H1 (cell line): ENCODE data around the gene KRT4. TPM values are rescaled to one million over a fixed set of nuclear protein-coding genes. Genes with fewer than 3 reads are reported as not detected.

Experiments used
- CTCF ChIA-PET: fragments of 300-600 bp; sonication (Branson Sonifier 250); formaldehyde crosslinking; loops from one replicate; lab custom pipeline; 2021; ENCODE audit not compliant: partially characterized antibody; lab: Charles Lee
- POLR2A ChIA-PET: fragments of 300-600 bp; sonication (Branson Sonifier 250); formaldehyde crosslinking; loops from one replicate; lab custom pipeline; 2021; ENCODE audit warnings: inconsistent platforms; ENCODE audit not compliant: partially characterized antibody; lab: Charles Lee
- DNase-seq, 2 experiments: peaks; one replicate each; pipeline versions ENCODE4 v3.0.0 to v3.0.0-alpha.2; 2010 to 2022; ENCODE audit warnings: low spot score in 2 of 2, low read depth in 1 of 2, mixed read lengths in 1 of 2
- FAIRE-seq: peaks from 2 replicates; lab custom pipeline; 2011; peaks lifted over from hg19 to GRCh38; lab: Jason Lieb, UNC
- H2AFZ ChIP-seq: 2 replicates; pipeline ENCODE4 v1.8.1; 2012; ENCODE audit warnings: low read length, inconsistent platforms
- H2AK5ac ChIP-seq: 2 replicates; pipeline ENCODE4 v1.6.1; 2013; ENCODE audit warnings: low read depth, low read length
- H2BK120ac ChIP-seq: replicated peaks from 2 replicates; pipeline ENCODE3; 2013; ENCODE audit warnings: low read depth, low read length, inconsistent platforms
- H2BK12ac ChIP-seq: 2 replicates; pipeline ENCODE4 v1.6.1; 2013; ENCODE audit warnings: low read depth, low read length
- H2BK15ac ChIP-seq: 2 replicates; pipeline ENCODE4 v1.6.1; 2013; ENCODE audit warnings: low read length
- H2BK20ac ChIP-seq: 2 replicates; pipeline ENCODE4 v1.6.1; 2013; ENCODE audit warnings: low read length
- H2BK5ac ChIP-seq: 2 replicates; pipeline ENCODE4 v1.6.1; 2013; ENCODE audit warnings: low read depth, low read length
- H3K14ac ChIP-seq: 2 replicates; pipeline ENCODE4 v1.6.1; 2013; ENCODE audit warnings: inconsistent platforms; ENCODE audit not compliant: insufficient read length
- H3K18ac ChIP-seq: 2 replicates; pipeline ENCODE4 v1.6.1; 2013; ENCODE audit warnings: low read length; ENCODE audit errors: extremely low read depth
- H3K23ac ChIP-seq: 2 replicates; pipeline ENCODE4 v1.6.1; 2013; ENCODE audit warnings: inconsistent platforms; ENCODE audit not compliant: insufficient read length
- H3K23me2 ChIP-seq: 2 replicates; pipeline ENCODE4 v1.6.1; 2013; ENCODE audit warnings: low read depth, low read length
- H3K27ac ChIP-seq: 2 replicates; pipeline ENCODE4 v1.6.1; 2011; ENCODE audit warnings: low read depth, low read length, inconsistent platforms
- H3K27me3 ChIP-seq, 4 experiments: replicated peaks in 1 of 4; 1 replicate in 1 of 4; 2 replicates in 3 of 4; pipeline versions ENCODE4 v1.6.1 to v1.8.1; 2011 to 2013; ENCODE audit warnings: low read length in 3 of 4, mild to moderate bottlenecking in 3 of 4, inconsistent platforms in 2 of 4, mixed read lengths in 2 of 4, moderate library complexity in 1 of 4; ENCODE audit not compliant: control insufficient read depth in 3 of 4, insufficient read depth in 3 of 4; ENCODE audit errors: extremely low read depth in 1 of 4
- H3K36me3 ChIP-seq, 4 experiments: 2 replicates each; pipeline versions ENCODE4 v1.6.1 to v1.8.1; 2011 to 2013; ENCODE audit warnings: mild to moderate bottlenecking in 4 of 4, low read length in 3 of 4, moderate library complexity in 2 of 4, control low read depth in 1 of 4, inconsistent platforms in 1 of 4; ENCODE audit not compliant: insufficient read depth in 4 of 4, control insufficient read depth in 2 of 4
- H3K4ac ChIP-seq: replicated peaks from 2 replicates; pipeline ENCODE3; 2013; ENCODE audit warnings: low read length, low read depth, mixed read lengths, inconsistent platforms; ENCODE audit not compliant: insufficient read length
- H3K4me1 ChIP-seq, 4 experiments: replicated peaks in 1 of 4; 1 replicate in 1 of 4; 2 replicates in 3 of 4; pipeline versions ENCODE4 v1.6.1 to v1.8.1; 2011 to 2013; ENCODE audit warnings: low read length in 3 of 4, inconsistent platforms in 2 of 4, mixed read lengths in 1 of 4; ENCODE audit not compliant: insufficient read depth in 4 of 4, control insufficient read depth in 3 of 4
- H3K4me2 ChIP-seq, 2 experiments: 2 replicates each; pipeline versions ENCODE4 v1.6.1 to v1.8.1; 2011 to 2013; ENCODE audit warnings: low read depth in 2 of 2, low read length in 2 of 2, control low read depth in 1 of 2, inconsistent platforms in 1 of 2, mild to moderate bottlenecking in 1 of 2; ENCODE audit not compliant: insufficient read depth in 1 of 2
- H3K4me3 ChIP-seq, 4 experiments: fragments of 200-600, 300-600 bp in 1 of 4; sonication (generic), shearing (Covaris generic), sonication (Bioruptor Twin) in 1 of 4; 2 replicates each; pipeline versions ENCODE4 v1.5.1 to v1.8.1; 2011 to 2016; ENCODE audit warnings: low read length in 4 of 4, low read depth in 3 of 4, control low read depth in 2 of 4, inconsistent platforms in 2 of 4, mild to moderate bottlenecking in 2 of 4, mixed read lengths in 1 of 4, moderate library complexity in 1 of 4; ENCODE audit not compliant: insufficient read depth in 2 of 4; ENCODE audit errors: extremely low read depth in 1 of 4
- H3K56ac ChIP-seq: replicated peaks from 2 replicates; pipeline ENCODE3; 2013; ENCODE audit warnings: low read depth, mild to moderate bottlenecking, mixed read lengths, low read length, inconsistent platforms; ENCODE audit not compliant: insufficient read length
- H3K79me1 ChIP-seq: 2 replicates; pipeline ENCODE4 v1.6.1; 2013; ENCODE audit warnings: low read depth, low read length, control low read depth
- H3K79me2 ChIP-seq, 2 experiments: 2 replicates each; pipeline versions ENCODE4 v1.6.1 to v1.8.1; 2012 to 2013; ENCODE audit warnings: low read length in 2 of 2, mild to moderate bottlenecking in 2 of 2, inconsistent platforms in 1 of 2; ENCODE audit not compliant: insufficient read depth in 2 of 2, control insufficient read depth in 1 of 2
- H3K9ac ChIP-seq, 4 experiments: replicated peaks in 1 of 4; 1 replicate in 1 of 4; 2 replicates in 3 of 4; pipeline versions ENCODE4 v1.6.1 to v1.8.1; 2011 to 2013; ENCODE audit warnings: low read depth in 3 of 4, low read length in 3 of 4, control low read depth in 2 of 4, mild to moderate bottlenecking in 2 of 4, moderate library complexity in 2 of 4, inconsistent platforms in 1 of 4; ENCODE audit errors: extremely low read depth in 1 of 4
- H3K9me3 ChIP-seq, 2 experiments: 2 replicates each; pipeline versions ENCODE4 v1.6.1 to v1.8.1; 2012 to 2013; ENCODE audit warnings: mild to moderate bottlenecking in 2 of 2, moderate library complexity in 2 of 2, control low read depth in 1 of 2, inconsistent platforms in 1 of 2, low read depth in 1 of 2, low read length in 1 of 2, mixed read lengths in 1 of 2; ENCODE audit not compliant: insufficient read depth in 2 of 2
- H4K20me1 ChIP-seq, 2 experiments: replicated peaks in 1 of 2; 2 replicates each; pipeline versions ENCODE3 to v1.8.1; 2011 to 2013; ENCODE audit warnings: inconsistent platforms in 2 of 2, low read length in 2 of 2, mild to moderate bottlenecking in 1 of 2; ENCODE audit not compliant: insufficient read depth in 2 of 2, control insufficient read depth in 1 of 2
- H4K5ac ChIP-seq: 2 replicates; pipeline ENCODE4 v1.6.1; 2013; ENCODE audit warnings: low read length, low read depth, mixed read lengths, inconsistent platforms; ENCODE audit not compliant: insufficient read length
- H4K8ac ChIP-seq: 2 replicates; pipeline ENCODE4 v1.8.0; 2013; ENCODE audit warnings: mild to moderate bottlenecking, moderate library complexity, low read length, inconsistent platforms; ENCODE audit not compliant: insufficient read depth; ENCODE audit errors: extremely low read depth
- H4K91ac ChIP-seq: replicated peaks from 2 replicates; pipeline ENCODE3; 2013; ENCODE audit warnings: low read length, mixed read lengths, inconsistent platforms; ENCODE audit not compliant: insufficient read length
- BCL11A ChIP-seq, 2 experiments: IDR thresholded peaks; one replicate each; pipeline ENCODE4 v1.6.1; 2011; ENCODE audit warnings: low read depth in 2 of 2, low read length in 2 of 2, mild to moderate bottlenecking in 2 of 2
- CHD2 ChIP-seq: IDR thresholded peaks from 2 replicates; pipeline ENCODE4 v1.6.1; 2012; ENCODE audit warnings: low read length, improper control_type of control experiment
- CREB1 ChIP-seq: IDR thresholded peaks from 2 replicates; pipeline ENCODE4 v1.6.1; 2012; ENCODE audit warnings: inconsistent platforms
- FOSL1 ChIP-seq: IDR thresholded peaks from 2 replicates; pipeline ENCODE4 v1.6.1; 2011; ENCODE audit warnings: mild to moderate bottlenecking, low read depth, low read length, moderate library complexity; ENCODE audit not compliant: insufficient read depth
- GTF2F1 ChIP-seq: IDR thresholded peaks from 2 replicates; pipeline ENCODE4 v1.6.1; 2012; ENCODE audit warnings: low read depth, low read length, improper control_type of control experiment, borderline replicate concordance
- HDAC6 ChIP-seq: IDR thresholded peaks from one replicate; pipeline ENCODE4 v1.7.1; 2012; ENCODE audit warnings: low read depth, mild to moderate bottlenecking, inconsistent platforms, low read length, moderate library complexity
- NANOG ChIP-seq: IDR thresholded peaks from 2 replicates; pipeline ENCODE4 v1.6.1; 2011; ENCODE audit warnings: low read length, low read depth, mild to moderate bottlenecking, inconsistent platforms; ENCODE audit not compliant: insufficient read depth, poor library complexity, severe bottlenecking
- NRF1 ChIP-seq: IDR thresholded peaks from 2 replicates; pipeline ENCODE4 v1.6.1; 2011; ENCODE audit warnings: mild to moderate bottlenecking, low read depth, low read length, improper control_type of control experiment
- POU5F1 ChIP-seq: IDR thresholded peaks from 2 replicates; pipeline ENCODE4 v1.6.1; 2011; ENCODE audit warnings: low read depth, mild to moderate bottlenecking, low read length, moderate library complexity
- RXRA ChIP-seq: IDR thresholded peaks from 2 replicates; pipeline ENCODE4 v1.6.1; 2011; ENCODE audit warnings: low read depth, mild to moderate bottlenecking, low read length, moderate library complexity; ENCODE audit not compliant: insufficient read depth
- TAF1 ChIP-seq: IDR thresholded peaks from 2 replicates; pipeline ENCODE4 v1.6.1; 2011; ENCODE audit warnings: mild to moderate bottlenecking, low read depth, low read length
- USF2 ChIP-seq: IDR thresholded peaks from 2 replicates; pipeline ENCODE4 v1.6.1; 2011; ENCODE audit warnings: low read length, improper control_type of control experiment
- YY1 ChIP-seq: IDR thresholded peaks from 2 replicates; pipeline ENCODE4 v1.6.1; 2011; ENCODE audit warnings: low read depth, mild to moderate bottlenecking, low read length
- ZNF274 ChIP-seq: IDR thresholded peaks from 2 replicates; pipeline ENCODE4 v1.7.0; 2012; ENCODE audit warnings: low read length, borderline replicate concordance; ENCODE audit errors: extremely low read depth
- WGBS, 2 experiments: shearing (Covaris generic) in 1 of 2; methylation state at CpG; one replicate each; pipeline versions ENCODE4 v1.1.6 to v1.1.7; 2013 to 2015; ENCODE audit warnings: low lambda C conversion rate in 2 of 2, mixed read lengths in 2 of 2, inconsistent platforms in 1 of 2, low coverage in 1 of 2, missing lambda C conversion rate in 1 of 2; ENCODE audit not compliant: insufficient replicate concordance in 2 of 2, insufficient coverage in 1 of 2, insufficient read length in 1 of 2; ENCODE audit errors: extremely low coverage in 1 of 2, missing lambda C conversion rate in 1 of 2; 5-methylcytosine and 5-hydroxymethylcytosine counted together
- polyA plus RNA-seq, 7 experiments: library from polyadenylated mRNA; depleted of rRNA in 3 of 7; stranded (reverse) in 5 of 7; unstranded in 2 of 7; fragments of >200 nt in 5 of 7; fragments of 200-250 nt in 2 of 7; gene quantifications; 1 replicate in 5 of 7; 2 replicates in 1 of 7; 4 replicates in 1 of 7; pipeline versions ENCODE4 v1.2.1 to v1.2.3, GENCODE V29; 2011 to 2013; ENCODE audit warnings: missing spikeins in 2 of 7, mixed read lengths in 2 of 7
- total RNA-seq: library from RNA; stranded (reverse); fragmentation: NEBNext Ultra II Directional; extraction: Animal tissue kit (Norgen Biotek cat#: 25700); gene quantifications from 2 replicates; pipeline ENCODE4 v1.2.1, GENCODE V29; 2021

The KRT4 gene
- total and polyA plus RNA-seq, 2 of the 8 experiments (the other 6 are each of a cell fraction or from before 2014, with no cell fraction given): not detected

- Histone ChIP-seq H2AK5ac (no peak overlapping the region), H2BK12ac (no peak overlapping the region), H4K91ac (no peak overlapping the region), H4K8ac (no peak overlapping the region), H4K5ac (no peak overlapping the region), H3K79me1 (no peaks in the 10 kb centered on the region), H2BK15ac (no peak overlapping the region), H3K4me3 (no peak overlapping the region), H3K56ac (no peak overlapping the region), H3K4me1 (no peaks in the 10 kb centered on the region), H3K23me2 (no peaks in the 10 kb centered on the region), H2BK20ac (no peak overlapping the region), H3K9ac (no peak overlapping the region), H3K23ac (no peak overlapping the region), H2BK120ac (no peak overlapping the region), H3K9me3 (no peaks in the 10 kb centered on the region), H3K4me2 (no peak overlapping the region), H3K14ac (no peak overlapping the region), H3K27ac (no peak overlapping the region), H3K79me2 (no peaks in the 10 kb centered on the region), H3K18ac (no peak overlapping the region), H3K27me3 (no peaks in the 10 kb centered on the region), H3K36me3 (no peaks in the 10 kb centered on the region), H2AFZ (no peak overlapping the region), H3K4ac (no peak overlapping the region), H2BK5ac (no peak overlapping the region), H4K20me1 (no peaks in the 10 kb centered on the region)
- 85% methylated on average over 4 of the region's 4 CpGs; no CpG with 5 or more reads in 1 of the 2 experiments for WGBS, 2 experiments
- no peak for FAIRE-seq
- DNase-seq: no peak
- CTCF ChIA-PET: interaction anchor here (0.9 to 1.2 kb wide), 2 partner anchors 101 to 423 kb away, joined by 3 read pairs; no protein-coding TSS in a partner anchor
- POLR2A ChIA-PET: interaction anchor here (0.6 kb wide), 1 partner anchor 165 kb away, joined by 3 read pairs; no protein-coding TSS in a partner anchor
- TF ChIP-seq HDAC6 (no peak), NANOG (no peak), NRF1 (no peak), POU5F1 (no peak), BCL11A (IDR thresholded peaks at IDR 0.05; ENCODE audit: low read depth in 2 of 2, low read length in 2 of 2) (no peak), TAF1 (no peak), YY1 (no peak), ZNF274 (no peak), CHD2 (no peak), RXRA (no peak), CREB1 (no peak), FOSL1 (no peak), GTF2F1 (no peak), USF2 (no peak)
Observed at GRCh38 chr12:52814710-52815155, 817 bp upstream of the KRT4 start.
